Measurements from ENCODE around the gene PIK3R4.
A peak's percentile ranks its signal among the peaks of the same experiment; 100 is the strongest.

The PIK3R4 gene

DNA sequence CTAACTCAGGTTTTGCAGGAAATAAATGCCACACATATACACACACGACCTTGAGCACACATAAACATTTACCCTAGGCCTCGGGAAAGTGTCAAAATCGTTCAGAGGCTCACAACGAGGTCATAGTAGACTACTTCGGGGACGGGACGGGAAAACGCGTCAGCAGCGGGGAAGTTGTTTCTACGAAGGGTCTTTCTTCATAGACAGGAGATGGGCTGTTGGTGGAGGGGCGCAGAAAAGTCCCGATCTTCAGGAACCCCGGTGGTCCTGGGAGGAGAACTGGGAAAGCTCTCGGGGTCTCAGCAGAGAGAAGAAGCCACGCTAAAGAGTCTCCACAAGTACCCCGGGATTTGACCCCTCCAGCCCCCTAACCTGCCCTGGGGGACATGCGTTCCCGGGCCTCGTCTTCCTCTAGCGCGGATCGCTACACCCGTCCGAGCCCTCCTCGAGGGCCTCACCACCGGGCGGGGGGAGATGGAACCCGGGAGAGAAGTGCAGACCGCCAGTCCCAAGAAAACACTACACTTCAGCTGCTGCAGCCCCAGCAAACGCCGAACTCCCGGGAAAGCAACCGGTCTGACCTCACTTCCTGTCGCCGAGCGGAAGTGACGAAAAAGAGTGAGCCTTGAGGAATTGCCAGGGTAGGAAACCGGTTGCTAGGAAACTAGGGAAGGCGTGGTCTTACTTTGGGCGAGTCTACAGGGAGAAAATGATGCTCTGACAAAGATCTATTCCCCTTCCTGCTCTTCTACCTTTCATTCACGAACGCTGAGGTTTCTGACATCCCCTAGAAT is at the start of gene PIK3R4:
Gene PIK3R4 (minus strand): TSS at position 584 of the 794 bp plus-strand sequence. CDS start 1,611 bp downstream, outside the sequence.
- DNase-seq: peak; percentile 100

GRCh38 chr3:130795396-130795795 is 48.8 kb upstream of the PIK3R4 start:
- peak in 1 of 2 experiments; percentile 35 for DNase-seq

DNA sequence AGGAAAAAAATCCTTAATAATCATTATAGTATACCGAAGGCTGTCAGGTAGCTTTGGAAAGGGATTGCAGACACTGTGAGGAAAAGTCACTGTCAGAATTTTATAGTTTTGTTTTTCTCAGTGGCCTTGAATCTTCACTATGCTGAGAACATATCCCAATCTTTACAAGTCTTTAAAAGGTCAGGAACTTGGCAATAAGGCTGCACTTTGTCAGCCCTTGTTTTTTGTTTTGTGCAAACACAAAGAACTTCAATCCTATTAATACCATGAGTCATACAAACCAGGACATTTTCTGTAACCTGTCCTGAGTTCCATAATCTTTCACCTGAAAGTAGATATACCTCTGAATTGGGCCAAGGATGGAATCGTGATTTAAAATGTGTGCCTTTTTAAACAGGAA is 45.6 kb upstream of the PIK3R4 start:
- DNase-seq: no peak

GRCh38 chr3:130789782-130790322 is 43.2 kb upstream of the PIK3R4 start:
- no peak for DNase-seq

DNA sequence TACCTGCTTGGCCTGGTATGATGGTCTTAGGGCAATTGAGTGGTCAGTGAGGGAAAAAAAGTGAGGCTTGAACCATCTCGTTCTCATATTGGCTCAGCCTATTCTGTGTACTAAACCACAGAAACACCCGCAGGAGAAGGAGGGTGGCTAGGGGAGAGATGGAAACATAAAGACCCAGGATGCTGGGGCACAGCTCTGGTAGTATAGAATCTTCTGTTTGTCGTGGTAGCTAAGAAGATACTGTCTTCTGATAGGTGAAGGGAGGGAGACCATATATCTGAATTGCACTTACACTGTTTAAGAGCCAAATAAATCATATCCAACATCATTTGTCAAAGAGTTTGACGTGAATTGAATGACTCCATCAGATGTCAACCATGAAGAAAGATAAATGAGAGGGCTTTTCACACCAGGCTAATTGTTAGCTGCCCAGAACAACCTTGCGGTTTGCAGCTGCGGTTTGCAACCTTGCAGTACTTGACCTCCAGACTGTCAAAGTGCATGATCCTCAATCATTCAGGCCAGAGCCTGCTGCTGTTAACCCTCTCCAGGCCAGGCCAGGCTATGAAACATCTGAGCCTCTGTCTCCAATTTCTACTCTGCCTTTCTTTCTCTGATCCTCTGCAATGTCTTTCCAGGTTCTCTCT is 40.9 kb upstream of the PIK3R4 start:
- DNase-seq: no peak

- DNase-seq: no peak
Measured at GRCh38 chr3:130786306-130786705, 39.7 kb upstream of the PIK3R4 start.

- no peak for DNase-seq
Measured at GRCh38 chr3:130783629-130784028, 37.0 kb upstream of the PIK3R4 start.

- DNase-seq: peak in 1 of 2 experiments; percentile 23
Measured at GRCh38 chr3:130779486-130779885, 32.9 kb upstream of the PIK3R4 start.

- DNase-seq: peak; percentile 50 to 83
Measured at GRCh38 chr3:130779031-130779430, 32.4 kb upstream of the PIK3R4 start.

DNA sequence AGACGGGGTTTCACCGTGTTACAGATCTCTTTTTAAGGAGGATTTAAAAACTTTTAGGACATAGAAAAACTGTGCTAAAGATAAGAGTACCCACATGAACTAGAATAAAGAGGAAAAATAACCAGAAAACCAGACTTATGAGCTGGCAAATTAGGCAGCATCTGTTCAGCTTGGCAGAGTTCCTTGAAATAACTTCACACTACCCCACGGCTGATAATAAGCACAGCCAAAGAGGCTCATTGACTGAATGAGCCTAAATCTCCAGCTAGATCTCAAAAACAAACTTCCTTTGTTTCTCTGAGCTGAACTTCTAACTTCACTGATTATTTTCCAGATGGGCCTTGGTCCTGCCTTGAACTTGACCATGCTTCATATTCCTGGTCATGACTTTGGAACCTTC is 26.7 kb upstream of the PIK3R4 start:
- DNase-seq: no peak

DNA sequence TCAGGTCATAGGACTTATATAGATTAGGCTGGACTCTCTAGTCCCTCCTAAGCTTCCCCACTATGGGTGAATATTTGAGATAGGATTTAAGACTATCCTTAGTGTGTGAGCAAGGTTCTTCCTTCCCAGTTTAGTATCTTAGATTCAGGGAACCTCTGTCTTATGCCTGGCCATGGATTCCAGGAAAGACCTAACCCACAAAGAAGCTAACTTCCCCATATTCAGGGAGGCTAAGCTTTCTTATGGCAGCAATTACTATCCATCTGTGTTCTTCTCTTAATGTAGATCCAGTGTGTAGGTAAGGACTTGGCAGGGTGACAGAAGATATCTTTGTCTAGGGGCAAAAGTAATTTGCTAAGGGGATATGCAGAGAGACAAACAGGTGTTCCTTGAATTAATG is 25.5 kb upstream of the PIK3R4 start:
- DNase-seq: no peak

- DNase-seq: no peak
Measured at GRCh38 chr3:130770644-130771043, 24.0 kb upstream of the PIK3R4 start.

- DNase-seq: no peak
Measured at GRCh38 chr3:130761730-130762311, 15.2 kb upstream of the PIK3R4 start.

DNA sequence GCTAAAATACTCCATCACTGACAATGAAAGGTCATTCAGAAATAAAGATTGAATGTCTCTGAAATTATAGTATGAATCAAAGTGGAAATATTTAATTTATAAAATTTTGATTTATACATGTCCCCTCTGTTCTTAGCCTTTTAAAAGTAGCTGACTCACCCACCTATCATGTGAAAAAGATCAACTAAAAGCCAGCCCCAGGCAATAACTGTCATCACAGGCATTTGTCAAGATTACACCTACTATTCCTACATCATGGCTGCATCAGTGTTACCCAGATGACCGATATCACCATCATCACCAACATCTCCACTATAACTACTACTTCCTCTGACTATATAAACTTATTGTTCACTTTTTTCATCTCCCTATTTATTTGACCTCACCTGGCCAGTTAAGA is 14.3 kb upstream of the PIK3R4 start:
- DNase-seq: no peak

DNA sequence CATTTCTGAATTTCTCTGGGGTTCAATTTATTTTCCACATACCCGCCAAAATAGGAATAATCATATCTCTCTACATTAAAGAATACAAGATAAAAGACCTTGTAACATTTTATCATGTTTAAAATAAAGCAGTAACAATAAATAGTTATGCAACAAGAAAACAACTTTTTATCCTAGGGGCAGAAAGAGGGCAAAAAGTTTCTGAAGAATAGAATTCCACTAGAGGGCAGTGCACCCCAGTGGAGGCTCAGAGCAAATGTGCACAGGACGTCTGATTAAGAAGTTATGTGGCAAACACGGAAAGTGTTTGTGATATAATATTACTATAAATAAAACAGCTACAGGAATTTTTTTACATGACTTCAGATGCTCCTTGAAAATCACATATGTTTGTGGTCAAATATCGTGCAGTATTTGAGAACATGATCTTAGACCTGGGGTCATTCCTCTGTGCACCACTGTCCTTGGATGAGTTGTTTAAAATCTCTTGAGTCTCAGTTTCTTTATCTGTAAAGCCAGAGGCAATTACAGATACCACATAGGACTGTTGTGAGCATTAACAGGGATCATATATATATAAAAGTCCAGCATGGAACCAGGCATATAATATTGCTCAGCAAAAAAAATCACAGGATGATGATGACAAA is 13.2 kb upstream of the PIK3R4 start:
- peak; percentile 55 to 71 for DNase-seq

DNA sequence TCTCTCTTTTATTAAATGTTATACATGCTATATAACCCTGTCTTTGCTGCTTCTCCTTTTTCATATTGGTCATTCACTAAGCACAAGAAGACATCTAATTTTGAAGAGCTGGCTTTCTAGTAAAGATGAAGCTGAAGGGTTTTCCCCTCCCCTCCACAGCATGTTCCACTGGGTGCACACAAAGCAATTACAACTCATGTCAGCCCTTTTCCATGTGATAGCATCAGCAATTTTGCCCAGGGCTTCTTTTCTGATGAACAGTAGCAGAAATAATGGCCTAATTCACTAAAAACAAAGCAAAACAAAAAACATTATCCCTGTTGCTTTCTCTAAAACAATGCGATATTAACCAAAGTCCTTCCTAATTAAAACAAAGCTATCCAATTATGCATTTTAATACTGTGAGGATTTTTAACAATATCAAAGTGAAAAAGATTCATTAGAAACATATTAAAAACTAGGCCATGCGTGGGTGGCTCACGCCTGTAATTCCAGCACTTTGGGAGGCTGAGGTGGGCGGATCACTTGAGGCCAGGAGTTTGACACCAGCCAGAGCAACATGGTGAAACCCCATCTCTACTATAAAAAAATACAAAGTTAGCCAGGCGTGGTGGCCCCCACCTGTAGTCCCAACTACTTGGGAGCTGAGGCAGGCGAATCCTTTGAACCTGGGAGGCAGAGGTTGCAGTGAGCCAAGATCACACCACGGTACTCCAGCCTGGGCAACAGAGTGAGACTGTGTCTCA is 12.2 kb upstream of the PIK3R4 start:
- no peak for DNase-seq

DNA sequence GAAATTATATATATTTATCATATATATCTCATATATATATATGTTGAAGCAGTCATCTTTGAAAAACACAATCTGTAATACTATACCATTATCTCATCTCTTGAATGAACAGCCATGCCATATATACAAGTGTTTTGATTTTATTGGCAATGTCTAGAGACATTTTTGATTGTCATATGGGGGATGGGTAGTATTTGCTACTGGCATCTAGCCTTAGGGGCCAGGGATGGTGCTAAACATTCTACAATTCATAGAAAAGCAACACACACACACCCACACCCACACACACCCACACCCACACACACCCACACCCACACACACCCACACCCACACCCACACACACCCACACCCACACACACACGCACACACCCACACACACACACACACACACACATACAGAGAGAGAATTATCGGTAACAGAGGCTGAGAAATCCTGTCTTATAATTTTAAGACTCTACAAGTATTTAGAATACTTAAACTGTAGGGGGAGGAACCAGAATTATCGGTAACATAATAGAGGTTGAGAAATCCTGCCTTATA is 11.1 kb upstream of the PIK3R4 start:
- DNase-seq: no peak

DNA sequence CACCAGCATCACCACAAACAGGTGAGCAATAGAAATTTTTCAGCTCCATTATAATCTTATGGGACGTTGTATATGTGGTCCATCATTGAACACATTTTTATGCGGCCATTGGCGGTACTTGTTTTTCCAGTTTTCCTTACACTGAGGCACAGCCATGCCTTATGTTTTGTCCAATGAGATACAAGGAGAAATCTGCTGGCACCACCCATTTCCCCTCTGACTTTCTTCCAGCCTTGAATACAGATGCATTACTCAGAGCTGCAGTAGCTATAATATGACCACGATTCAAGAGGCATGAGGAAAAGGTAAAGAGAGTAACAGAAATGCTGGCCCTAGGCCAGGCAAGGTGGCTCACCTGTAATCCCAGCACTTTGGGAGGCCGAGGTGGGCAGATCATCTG is 9.0 kb upstream of the PIK3R4 start:
- DNase-seq: no peak

DNA sequence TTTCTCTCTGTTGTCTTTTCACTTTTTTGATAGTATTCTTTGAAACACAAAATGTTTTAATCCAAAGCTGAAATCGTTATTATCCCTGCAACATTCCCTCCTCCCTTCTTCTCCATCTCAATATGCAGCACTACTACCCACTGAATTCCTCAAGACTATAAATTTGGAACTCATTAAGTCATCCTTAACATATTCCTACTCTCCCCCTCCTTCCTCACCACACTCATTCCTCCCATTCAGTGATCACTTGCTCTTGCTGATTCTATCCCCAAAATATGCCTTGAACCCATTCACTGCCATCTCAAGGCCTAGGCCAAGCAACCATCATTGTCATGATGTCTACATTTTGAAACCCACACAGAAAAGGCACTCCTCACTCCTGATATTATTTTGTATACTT is 2.4 kb upstream of the PIK3R4 start:
- no peak for DNase-seq

GRCh38 chr3:130748467-130748861 is 1.8 kb upstream of the PIK3R4 start:
- DNase-seq: no peak

DNA sequence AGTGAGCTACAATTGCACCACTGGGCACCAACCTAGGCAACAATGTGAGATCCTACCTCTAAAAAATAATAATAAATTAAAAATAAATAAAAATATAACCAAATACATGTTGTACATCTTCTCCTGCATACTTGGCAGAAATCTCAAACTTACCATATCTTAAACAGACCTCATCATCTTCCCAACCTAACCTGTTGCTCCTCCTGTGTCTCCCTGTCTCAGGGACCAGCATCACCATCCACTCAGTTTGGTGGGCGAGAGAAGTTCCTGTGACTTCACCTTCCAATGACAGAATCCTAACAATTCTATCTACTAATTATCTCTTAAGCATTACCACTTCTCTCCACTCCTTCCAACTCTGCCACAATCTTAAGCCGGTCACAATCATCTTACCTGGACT is 3.3 kb downstream of the PIK3R4 start:
- no peak for DNase-seq

- DNase-seq: no peak
Measured at GRCh38 chr3:130741946-130742610, 4.6 kb downstream of the PIK3R4 start.
